IMR-90 (cell line): ENCODE data around the gene PRKD1. TPM values are rescaled to one million over a fixed set of nuclear protein-coding genes. Genes with fewer than 3 reads are reported as not detected.

Source experiments
- ATAC-seq: fragments of 200-7000 bp; cut with Tn5 transposase; 2 replicates; pipeline ENCODE4 v1.9.1; 2020; ENCODE audit warnings: low read depth, mild to moderate bottlenecking, moderate library complexity
- BruUV-seq: library from RNA; stranded (reverse); fragments of 400-500 nt; replicated peaks from 2 replicates; lab custom pipeline; 2021; lab: Mats Ljungman, UMichigan
- CTCF ChIA-PET: fragments of 300-600 bp; formaldehyde crosslinking; extraction: SDS; loops from one replicate; lab custom pipeline; 2021; ENCODE audit warnings: antibody characterized with exemption; lab: Yijun Ruan, JAX
- POLR2A ChIA-PET: fragments of 300-600 bp; sonication (Branson Sonifier 250); formaldehyde crosslinking; loops from one replicate; lab custom pipeline; 2022; ENCODE audit warnings: antibody characterized with exemption; ENCODE audit not compliant: unreplicated experiment; lab: Charles Lee
- DNase-seq: peaks from one replicate; pipeline ENCODE4 v3.0.0; 2013
- H2AFZ ChIP-seq: replicated peaks from 2 replicates; pipeline ENCODE3; 2013; ENCODE audit warnings: low read length, mild to moderate bottlenecking; ENCODE audit not compliant: poor library complexity
- H2AK5ac ChIP-seq: 2 replicates; pipeline ENCODE4 v1.6.1; 2013; ENCODE audit warnings: low read depth, low read length, inconsistent platforms
- H2AK9ac ChIP-seq: replicated peaks from 2 replicates; pipeline ENCODE3; 2013; ENCODE audit warnings: mild to moderate bottlenecking, low read depth, low read length, moderate library complexity; ENCODE audit not compliant: poor library complexity
- H2BK120ac ChIP-seq: 2 replicates; pipeline ENCODE4 v1.6.1; 2013; ENCODE audit warnings: low read depth, low read length, inconsistent platforms
- H2BK15ac ChIP-seq: 3 replicates; pipeline ENCODE4 v1.6.1; 2013; ENCODE audit warnings: low read depth, low read length, inconsistent platforms
- H2BK20ac ChIP-seq: 2 replicates; pipeline ENCODE4 v1.6.1; 2013; ENCODE audit warnings: low read depth, mild to moderate bottlenecking, inconsistent platforms, low read length, moderate library complexity
- H2BK5ac ChIP-seq: 2 replicates; pipeline ENCODE4 v1.6.1; 2013; ENCODE audit warnings: mild to moderate bottlenecking, low read depth, low read length, inconsistent platforms; ENCODE audit not compliant: poor library complexity, severe bottlenecking
- H3K14ac ChIP-seq: replicated peaks from 2 replicates; pipeline ENCODE4 v1.6.1; 2013; ENCODE audit warnings: low read depth, low read length, inconsistent platforms
- H3K18ac ChIP-seq: 2 replicates; pipeline ENCODE4 v1.6.1; 2013; ENCODE audit warnings: low read depth, low read length, control low read depth
- H3K23ac ChIP-seq: 2 replicates; pipeline ENCODE4 v1.6.1; 2013; ENCODE audit warnings: low read depth, low read length, inconsistent platforms
- H3K27ac ChIP-seq: 2 replicates; pipeline ENCODE4 v1.5.1; 2013; ENCODE audit warnings: mild to moderate bottlenecking, control low read depth, low read length; ENCODE audit not compliant: insufficient read depth
- H3K27me3 ChIP-seq: 2 replicates; pipeline ENCODE4 v1.6.1; 2013; ENCODE audit warnings: low read length; ENCODE audit not compliant: control insufficient read depth, insufficient read depth
- H3K36me3 ChIP-seq: 2 replicates; pipeline ENCODE4 v1.6.1; 2013; ENCODE audit warnings: low read length, mixed read lengths; ENCODE audit not compliant: control insufficient read depth, insufficient read depth
- H3K4ac ChIP-seq: 2 replicates; pipeline ENCODE4 v1.6.1; 2013; ENCODE audit warnings: low read depth, low read length, inconsistent platforms
- H3K4me1 ChIP-seq: 2 replicates; pipeline ENCODE4 v1.6.1; 2013; ENCODE audit warnings: low read length, mixed read lengths; ENCODE audit not compliant: control insufficient read depth, insufficient read depth
- H3K4me2 ChIP-seq: 2 replicates; pipeline ENCODE4 v1.6.1; 2013; ENCODE audit warnings: low read depth, mild to moderate bottlenecking, control low read depth, low read length, moderate library complexity
- H3K4me3 ChIP-seq: 2 replicates; pipeline ENCODE4 v1.5.1; 2013; ENCODE audit warnings: low read depth, mild to moderate bottlenecking, control low read depth, low read length, moderate library complexity; ENCODE audit not compliant: insufficient read depth
- H3K56ac ChIP-seq: 2 replicates; pipeline ENCODE4 v1.6.1; 2013; ENCODE audit warnings: low read length, inconsistent platforms; ENCODE audit not compliant: insufficient read depth; ENCODE audit errors: extremely low read depth
- H3K79me1 ChIP-seq, 2 experiments: 2 replicates each; pipeline ENCODE4 v1.6.1; 2013; ENCODE audit warnings: low read length in 2 of 2, inconsistent platforms in 1 of 2, low read depth in 1 of 2
- H3K9ac ChIP-seq: 2 replicates; pipeline ENCODE4 v1.6.1; 2013; ENCODE audit warnings: low read depth, low read length, control low read depth
- H3K9me1 ChIP-seq: 2 replicates; pipeline ENCODE4 v1.6.1; 2013; ENCODE audit warnings: low read length, inconsistent platforms; ENCODE audit not compliant: insufficient read depth
- H3K9me3 ChIP-seq: 2 replicates; pipeline ENCODE4 v1.6.1; 2013; ENCODE audit warnings: low read length; ENCODE audit not compliant: control insufficient read depth, insufficient read depth
- H4K20me1 ChIP-seq: 2 replicates; pipeline ENCODE4 v1.6.1; 2013; ENCODE audit warnings: low read length, inconsistent platforms; ENCODE audit not compliant: insufficient read depth
- H4K5ac ChIP-seq: 2 replicates; pipeline ENCODE4 v1.6.1; 2013; ENCODE audit warnings: mild to moderate bottlenecking, low read depth, low read length, control low read depth
- H4K8ac ChIP-seq, 2 experiments: 2 replicates each; pipeline ENCODE4 v1.6.1; 2013; ENCODE audit warnings: low read depth in 2 of 2, low read length in 2 of 2, control low read depth in 1 of 2, inconsistent platforms in 1 of 2
- H4K91ac ChIP-seq: 2 replicates; pipeline ENCODE4 v1.6.1; 2013; ENCODE audit warnings: low read depth, low read length, inconsistent platforms; ENCODE audit not compliant: insufficient read depth
- BHLHE40 ChIP-seq: fragments of 150-350 bp; IDR thresholded peaks from 2 replicates; pipeline ENCODE4 v1.6.1; 2016; ENCODE audit warnings: mild to moderate bottlenecking, low read depth, low read length
- CEBPB ChIP-seq: IDR thresholded peaks from 2 replicates; pipeline ENCODE4 v1.6.1; 2012; ENCODE audit warnings: low read depth, low read length, improper control_type of control experiment
- CHD1 ChIP-seq: IDR thresholded peaks from 2 replicates; pipeline ENCODE4 v1.6.1; 2012; ENCODE audit warnings: low read depth, low read length, improper control_type of control experiment
- FOS ChIP-seq: fragments of 150-350 bp; IDR thresholded peaks from 2 replicates; pipeline ENCODE4 v1.6.1; 2016; ENCODE audit warnings: low read depth, low read length
- MAFK ChIP-seq: IDR thresholded peaks from 2 replicates; pipeline ENCODE4 v1.6.1; 2012; ENCODE audit warnings: low read depth, low read length, improper control_type of control experiment
- MAZ ChIP-seq: IDR thresholded peaks from 2 replicates; pipeline ENCODE4 v1.6.1; 2012; ENCODE audit warnings: low read depth, mild to moderate bottlenecking, low read length, improper control_type of control experiment, moderate library complexity, borderline replicate concordance
- MXI1 ChIP-seq: IDR thresholded peaks from 2 replicates; pipeline ENCODE4 v1.6.1; 2012; ENCODE audit warnings: low read depth, mild to moderate bottlenecking, low read length, moderate library complexity, borderline replicate concordance
- NFE2L2 ChIP-seq: fragments of 150-350 bp; IDR thresholded peaks from 2 replicates; pipeline ENCODE4 v1.6.1; 2016; ENCODE audit warnings: low read depth, mild to moderate bottlenecking, low read length
- RAD21 ChIP-seq: IDR thresholded peaks from 2 replicates; pipeline ENCODE4 v1.6.1; 2012; ENCODE audit warnings: low read length, improper control_type of control experiment
- RCOR1 ChIP-seq: IDR thresholded peaks from 2 replicates; pipeline ENCODE4 v1.6.1; 2012; ENCODE audit warnings: mild to moderate bottlenecking, low read length, improper control_type of control experiment; ENCODE audit not compliant: insufficient replicate concordance
- RFX5 ChIP-seq: IDR thresholded peaks from 2 replicates; pipeline ENCODE4 v1.8.0; 2012; ENCODE audit warnings: low read depth, mild to moderate bottlenecking, low read length, moderate library complexity
- SMC3 ChIP-seq: fragments of 150-350 bp; IDR thresholded peaks from 2 replicates; pipeline ENCODE4 v1.6.1; 2016; ENCODE audit warnings: low read depth, mild to moderate bottlenecking, antibody characterized with exemption, low read length, moderate library complexity
- USF2 ChIP-seq: fragments of 150-350 bp; IDR thresholded peaks from 2 replicates; pipeline ENCODE4 v1.6.1; 2017; ENCODE audit warnings: mild to moderate bottlenecking, antibody characterized with exemption, low read length, low read depth
- dilution Hi-C: fragments of 300-500 bp; cut with HindIII; formaldehyde crosslinking; loops from one replicate; pipeline ENCODE4 v1.14.3; 2018; ENCODE audit warnings: low sequenced_read_pairs; ENCODE audit not compliant: unreplicated experiment
- in situ Hi-C: fragments of 300-500 bp; cut with MboI; formaldehyde crosslinking; loops from 3 replicates; pipeline ENCODE4 v1.14.3; 2019; ENCODE audit warnings: low sequenced_read_pairs, inconsistent platforms, mixed read lengths
- intact Hi-C: fragments of 100-400 bp; cut with micrococcal nuclease; formaldehyde crosslinking; loops from 2 replicates; pipeline ENCODE4 v1.10.0; 2022
- polyA plus RNA-seq, 3 experiments: library from polyadenylated mRNA; depleted of rRNA; stranded (reverse); fragments of >200 nt; gene quantifications; 2 replicates each; pipeline ENCODE4 v1.2.3, GENCODE V29; 2012; ENCODE audit warnings: low replicate concordance in 1 of 3
- total RNA-seq: library from RNA; depleted of rRNA; stranded (reverse); fragments of >200 nt; gene quantifications from 2 replicates; pipeline ENCODE4 v1.2.3, GENCODE V29; 2012
- TF ChIP-seq, protein P1 (sequence below): fragments of 150-350 bp; IDR thresholded peaks from 2 replicates; pipeline ENCODE4 v1.6.1; 2016; ENCODE audit warnings: low read depth, mild to moderate bottlenecking, low read length, moderate library complexity, borderline replicate concordance
- TF ChIP-seq, protein P2 (sequence below): conservative IDR thresholded peaks from 2 replicates; pipeline ENCODE4 v1.5.1; 2012; ENCODE audit warnings: mild to moderate bottlenecking, low read depth, low read length, improper control_type of control experiment

Gene PRKD1
- total and polyA plus RNA-seq, 2 of the 4 experiments (the other 2 are of a cell fraction): 12.9 to 14.2 TPM

DNA sequence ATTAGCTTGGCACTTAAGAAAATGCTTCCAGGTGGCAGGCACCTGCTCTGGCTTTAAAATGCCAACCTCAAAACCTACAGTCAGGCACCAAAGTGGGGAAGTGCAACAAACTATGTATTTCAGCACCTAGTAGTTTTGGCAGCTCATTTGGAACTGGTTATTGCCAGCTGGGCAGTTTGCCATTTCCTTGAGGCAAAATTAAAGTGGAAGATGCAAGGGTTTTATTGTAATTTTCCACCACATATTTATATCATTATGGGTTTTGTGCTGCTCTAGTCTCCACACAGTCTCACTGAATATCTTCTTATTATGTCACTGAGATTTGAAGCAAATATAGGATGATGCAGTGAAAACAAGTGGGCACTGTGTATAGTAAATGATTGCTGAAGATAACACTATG lies 117.0 kb downstream of the PRKD1 start:
- CTCF ChIA-PET: no interaction called here
- no peak overlapping the region for H3K23ac ChIP-seq
- H2AFZ ChIP-seq: no peak overlapping the region
- H4K8ac ChIP-seq: no peak overlapping the region
- in situ Hi-C loops (no loop called here), dilution Hi-C loops (no loop called here), intact Hi-C loops (no loop called here)
- POLR2A ChIA-PET: no interaction called here
- no peak overlapping the region for H2BK120ac ChIP-seq
- no peak overlapping the region for H2AK5ac ChIP-seq
- no peak overlapping the region for H2BK15ac ChIP-seq
- H3K9me1 ChIP-seq: no peaks in the 10 kb centered on the region
- TF ChIP-seq CHD1 (no peak), USF2 (no peak), CEBPB (no peak), RCOR1 (no peak), SMC3 (no peak), BHLHE40 (no peak), NFE2L2 (no peak), RFX5 (no peak), MAFK (no peak), MXI1 (no peak), RAD21 (no peak), FOS (no peak), MAZ (no peak)
- TF ChIP-seq, protein P1, sequence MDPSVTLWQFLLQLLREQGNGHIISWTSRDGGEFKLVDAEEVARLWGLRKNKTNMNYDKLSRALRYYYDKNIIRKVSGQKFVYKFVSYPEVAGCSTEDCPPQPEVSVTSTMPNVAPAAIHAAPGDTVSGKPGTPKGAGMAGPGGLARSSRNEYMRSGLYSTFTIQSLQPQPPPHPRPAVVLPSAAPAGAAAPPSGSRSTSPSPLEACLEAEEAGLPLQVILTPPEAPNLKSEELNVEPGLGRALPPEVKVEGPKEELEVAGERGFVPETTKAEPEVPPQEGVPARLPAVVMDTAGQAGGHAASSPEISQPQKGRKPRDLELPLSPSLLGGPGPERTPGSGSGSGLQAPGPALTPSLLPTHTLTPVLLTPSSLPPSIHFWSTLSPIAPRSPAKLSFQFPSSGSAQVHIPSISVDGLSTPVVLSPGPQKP: no peak
- TF ChIP-seq, protein P2, sequence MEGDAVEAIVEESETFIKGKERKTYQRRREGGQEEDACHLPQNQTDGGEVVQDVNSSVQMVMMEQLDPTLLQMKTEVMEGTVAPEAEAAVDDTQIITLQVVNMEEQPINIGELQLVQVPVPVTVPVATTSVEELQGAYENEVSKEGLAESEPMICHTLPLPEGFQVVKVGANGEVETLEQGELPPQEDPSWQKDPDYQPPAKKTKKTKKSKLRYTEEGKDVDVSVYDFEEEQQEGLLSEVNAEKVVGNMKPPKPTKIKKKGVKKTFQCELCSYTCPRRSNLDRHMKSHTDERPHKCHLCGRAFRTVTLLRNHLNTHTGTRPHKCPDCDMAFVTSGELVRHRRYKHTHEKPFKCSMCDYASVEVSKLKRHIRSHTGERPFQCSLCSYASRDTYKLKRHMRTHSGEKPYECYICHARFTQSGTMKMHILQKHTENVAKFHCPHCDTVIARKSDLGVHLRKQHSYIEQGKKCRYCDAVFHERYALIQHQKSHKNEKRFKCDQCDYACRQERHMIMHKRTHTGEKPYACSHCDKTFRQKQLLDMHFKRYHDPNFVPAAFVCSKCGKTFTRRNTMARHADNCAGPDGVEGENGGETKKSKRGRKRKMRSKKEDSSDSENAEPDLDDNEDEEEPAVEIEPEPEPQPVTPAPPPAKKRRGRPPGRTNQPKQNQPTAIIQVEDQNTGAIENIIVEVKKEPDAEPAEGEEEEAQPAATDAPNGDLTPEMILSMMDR: no peak
- no peak overlapping the region for H3K9ac ChIP-seq
- H3K18ac ChIP-seq: no peak overlapping the region
- no TSS peak for BruUV-seq
- H2BK20ac ChIP-seq: no peak overlapping the region
- H2BK5ac ChIP-seq: no peak overlapping the region
- H3K9me3 ChIP-seq: no peaks in the 10 kb centered on the region
- H3K27me3 ChIP-seq: no peaks in the 10 kb centered on the region
- no peak overlapping the region for H3K56ac ChIP-seq
- H3K4me1 ChIP-seq: no peaks in the 10 kb centered on the region; the same call in 1 of the 2 replicates
- no peak for DNase-seq
- H4K5ac ChIP-seq: no peak overlapping the region
- no peaks in the 10 kb centered on the region for H4K20me1 ChIP-seq
- H3K27ac ChIP-seq: no peak overlapping the region
- no peaks in the 10 kb centered on the region for H3K36me3 ChIP-seq
- no peak overlapping the region for H2AK9ac ChIP-seq
- ATAC-seq: no peak
- H3K4ac ChIP-seq: no peak overlapping the region
- peaks cover 23 to 34% of the 10 kb centered on the region in 2 experiments for H3K79me1 ChIP-seq
- no peak overlapping the region for H3K4me3 ChIP-seq
- H4K91ac ChIP-seq: no peak overlapping the region
- no peak overlapping the region for H3K4me2 ChIP-seq
- no peak overlapping the region for H3K14ac ChIP-seq
